K562 (cell line): ENCODE measurements around the gene GLI1. TPM values are rescaled to one million over a fixed set of nuclear protein-coding genes. Genes with fewer than 3 reads are reported as not detected.

Source experiments
- BRD9 ChIP-seq: fragments of 450-650 bp; IDR thresholded peaks from 2 replicates; pipeline ENCODE4 v1.6.1; 2018; ENCODE audit warnings: low read depth; ENCODE audit not compliant: partially characterized antibody
- DLX4 ChIP-seq: fragments of 250-450 bp; sonication (Bioruptor Pico); IDR thresholded peaks from 2 replicates; pipeline ENCODE4 v1.6.1; 2021; ENCODE audit warnings: mild to moderate bottlenecking
- ELK1 ChIP-seq: sonication (generic); formaldehyde crosslinking; IDR thresholded peaks from 2 replicates; pipeline ENCODE4 v1.8.1; 2022; ENCODE audit warnings: missing genetic modification reagents
- FUS ChIP-seq: fragments of 200-400 bp; formaldehyde crosslinking; optimal IDR thresholded peaks from 2 replicates; pipeline ENCODE3; 2017; ENCODE audit warnings: low read depth, low read length
- HOXB6 ChIP-seq: fragments of 250-450 bp; sonication (Bioruptor Pico); IDR thresholded peaks from 2 replicates; pipeline ENCODE4 v1.5.1; 2022; ENCODE audit warnings: mild to moderate bottlenecking, borderline replicate concordance
- MIER1 ChIP-seq: fragments of 450-650 bp; IDR thresholded peaks from 2 replicates; pipeline ENCODE4 v1.6.1; 2016; ENCODE audit warnings: antibody characterized with exemption, mild to moderate bottlenecking, low read depth
- REST ChIP-seq, 2 experiments: fragments of 450-650 bp; formaldehyde crosslinking in 1 of 2; IDR thresholded peaks; 2 replicates each; pipeline versions ENCODE4 v1.4.0 to v1.6.1; 2014 to 2020; ENCODE audit warnings: mild to moderate bottlenecking in 2 of 2, borderline replicate concordance in 1 of 2, low read depth in 1 of 2
- SRF ChIP-seq, 2 experiments: fragments of 250-450, 450-650 bp in 1 of 2; sonication (Bioruptor Pico) in 1 of 2; sonication (generic) in 1 of 2; formaldehyde crosslinking; IDR thresholded peaks; 2 replicates each; pipeline versions ENCODE4 v1.5.0 to v1.5.1; 2020 to 2022; ENCODE audit warnings: mild to moderate bottlenecking in 1 of 2, missing genetic modification reagents in 1 of 2
- VEZF1 ChIP-seq: fragments of 200-800 bp; sonication (Bioruptor generic); IDR thresholded peaks from 2 replicates; pipeline ENCODE4 v1.6.1; 2017; ENCODE audit warnings: missing genetic modification characterization, missing compliant biosample characterization
- ZBTB26 ChIP-seq: fragments of 450-650 bp; formaldehyde crosslinking; IDR thresholded peaks from 2 replicates; pipeline ENCODE4 v1.4.0; 2022; ENCODE audit warnings: missing genetic modification characterization
- ZNF124 ChIP-seq: sonication (generic); formaldehyde crosslinking; IDR thresholded peaks from 2 replicates; pipeline ENCODE4 v1.8.1; 2022; ENCODE audit warnings: missing genetic modification reagents
- ZNF76 ChIP-seq: fragments of 250-450 bp; sonication (Bioruptor Pico); IDR thresholded peaks from 2 replicates; pipeline ENCODE4 v1.4.0; 2020; ENCODE audit warnings: mild to moderate bottlenecking, moderate library complexity, borderline replicate concordance
- polyA plus RNA-seq, 8 experiments: library from polyadenylated mRNA; depleted of rRNA in 4 of 8; stranded (reverse) in 5 of 8; unstranded in 3 of 8; fragments of >200 nt; fragmentation: Nextera tagmentation in 2 of 8; fragmentation: Illumina TruSeq in 1 of 8; extraction: Ambion mirVana in 2 of 8; extraction: Trizol in 1 of 8; gene quantifications; 2 replicates each; pipeline versions ENCODE4 v1.2.1 to v1.2.3, GENCODE V29; 2011 to 2014; ENCODE audit warnings: inconsistent platforms in 1 of 8, missing spikeins in 1 of 8
- total RNA-seq, 7 experiments: library from RNA; depleted of rRNA in 6 of 7; stranded (reverse); fragments of >200 nt in 6 of 7; fragmentation: Illumina TruSeq in 2 of 7; extraction: Trizol in 2 of 7; gene quantifications; 2 replicates each; pipeline versions ENCODE4 v1.2.1 to v1.2.3, GENCODE V29; 2011 to 2021; ENCODE audit warnings: low replicate concordance in 1 of 7

GLI1 gene
- total and polyA plus RNA-seq, 9 of the 15 experiments (the other 6 are each of a cell fraction or from before 2014, with no cell fraction given): 0.24 to 3.7 (median 0.61) TPM

GRCh38 chr12:57487597-57488401, 28.2 kb downstream of the GLI1 start, which contains the start of gene MARS1 (continued):
- TF ChIP-seq ELK1 (CRISPR knock-in tag): no peak
- peak; percentile 70 for TF ChIP-seq VEZF1
- TF ChIP-seq SRF (CRISPR knock-in tag; IDR thresholded peaks at IDR 0.05): peak in 1 of 2 experiments; percentile 72; a peak in 1 of 4 replicates
- no peak for TF ChIP-seq ZNF76
- TF ChIP-seq DLX4: no peak
- TF ChIP-seq ZNF124 (CRISPR knock-in tag): no peak
- TF ChIP-seq FUS: no peak
- no peak for TF ChIP-seq ZBTB26 (CRISPR knock-in tag)
- TF ChIP-seq HOXB6 (CRISPR knock-in tag): no peak; the same call in 1 of the 2 replicates
- TF ChIP-seq MIER1: no peak
- no peak for TF ChIP-seq BRD9
- no peak for TF ChIP-seq REST (IDR thresholded peaks at IDR 0.05; ENCODE audit: borderline replicate concordance)
- TF ChIP-seq REST (CRISPR knock-in tag; IDR thresholded peaks at IDR 0.05; ENCODE audit: low read depth): 0 out of 2 replicates have a peak, but pooled peaks have one; percentile 20
